IPS-20b (cell line): ENCODE data around the gene BFAR.
A peak's percentile ranks its signal among the peaks of the same experiment; 100 is the strongest.
"Not testable (repeated sequence)": the region's sequence is repeated elsewhere in the genome, so short reads cannot be mapped to it uniquely, and the experiment has no call there.

Source experiments
- H3K27ac ChIP-seq: one replicate; pipeline ENCODE4 v1.5.1; 2013; ENCODE audit warnings: low read length
- H3K27me3 ChIP-seq: 2 replicates; pipeline ENCODE4 v1.6.1; 2013; ENCODE audit warnings: mild to moderate bottlenecking, low read length, inconsistent platforms; ENCODE audit not compliant: insufficient read depth
- H3K36me3 ChIP-seq: 2 replicates; pipeline ENCODE4 v1.6.1; 2013; ENCODE audit warnings: low read depth, mild to moderate bottlenecking, inconsistent platforms, low read length, moderate library complexity; ENCODE audit not compliant: insufficient read depth
- H3K4me1 ChIP-seq: 2 replicates; pipeline ENCODE4 v1.6.1; 2013; ENCODE audit warnings: mild to moderate bottlenecking, control low read depth, inconsistent platforms, low read length, moderate library complexity; ENCODE audit not compliant: insufficient read depth
- H3K4me3 ChIP-seq: 2 replicates; pipeline ENCODE4 v1.5.1; 2013; ENCODE audit warnings: mild to moderate bottlenecking, low read length, inconsistent platforms
- H3K9ac ChIP-seq: 2 replicates; pipeline ENCODE4 v1.6.1; 2013; ENCODE audit warnings: low read depth, mild to moderate bottlenecking, inconsistent platforms, low read length, moderate library complexity
- H3K9me3 ChIP-seq: 2 replicates; pipeline ENCODE4 v1.6.1; 2013; ENCODE audit warnings: mild to moderate bottlenecking, low read depth, low read length, inconsistent platforms; ENCODE audit not compliant: insufficient read depth

Gene BFAR

DNA sequence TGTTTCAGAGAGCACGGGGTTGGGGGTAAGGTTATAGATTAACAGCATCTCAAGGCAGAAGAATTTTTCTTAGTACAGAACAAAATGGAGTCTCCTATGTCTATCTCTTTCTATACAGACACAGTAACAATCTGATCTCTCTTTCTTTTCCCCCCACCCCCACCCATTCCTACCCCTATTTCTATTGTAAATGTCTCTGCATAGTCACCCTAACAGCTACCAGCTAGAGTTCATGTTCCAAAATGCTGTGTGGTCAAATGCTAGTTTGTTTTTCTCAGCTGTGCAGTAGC is 4.1 kb downstream of the BFAR start:
- Histone ChIP-seq H3K9ac (peak overlapping the region; percentile 75), H3K36me3 (peaks cover 45% of the 10 kb centered on the region), H3K4me1 (peaks cover 40% of the 10 kb centered on the region), H3K4me3 (peak overlapping the region; percentile 50), H3K27ac (peak overlapping the region; percentile 41)
- not testable (repeated sequence) for H3K9me3 ChIP-seq, H3K27me3 ChIP-seq

DNA sequence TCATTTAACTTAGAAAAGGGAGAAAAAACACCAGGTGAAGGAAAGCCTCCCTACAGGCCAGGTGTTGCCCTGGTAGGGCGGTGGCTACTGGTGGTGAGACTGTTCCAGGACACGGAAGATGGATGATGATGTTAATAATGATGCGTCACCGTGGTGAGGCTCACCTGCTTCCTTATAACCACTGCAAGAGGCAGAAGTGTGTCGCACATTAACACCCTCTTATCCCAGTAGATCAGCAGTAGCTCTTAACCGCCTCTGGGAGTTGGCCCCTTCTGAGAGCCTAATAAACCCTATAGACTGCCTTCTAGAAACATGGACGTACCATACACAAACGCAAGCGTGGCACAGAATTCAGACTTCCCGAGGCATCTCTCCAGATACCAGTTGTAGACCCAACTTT is 7.8 kb downstream of the BFAR start:
- peaks cover 50% of the 10 kb centered on the region for H3K36me3 ChIP-seq
- peak overlapping the region; percentile 1; the same call in 1 of the 2 replicates for H3K9ac ChIP-seq
- peaks cover 30% of the 10 kb centered on the region for H3K4me1 ChIP-seq
- no peaks in the 10 kb centered on the region for H3K27me3 ChIP-seq
- H3K27ac ChIP-seq: peak overlapping the region; percentile 5
- no peak overlapping the region for H3K4me3 ChIP-seq
- no peaks in the 10 kb centered on the region for H3K9me3 ChIP-seq

DNA sequence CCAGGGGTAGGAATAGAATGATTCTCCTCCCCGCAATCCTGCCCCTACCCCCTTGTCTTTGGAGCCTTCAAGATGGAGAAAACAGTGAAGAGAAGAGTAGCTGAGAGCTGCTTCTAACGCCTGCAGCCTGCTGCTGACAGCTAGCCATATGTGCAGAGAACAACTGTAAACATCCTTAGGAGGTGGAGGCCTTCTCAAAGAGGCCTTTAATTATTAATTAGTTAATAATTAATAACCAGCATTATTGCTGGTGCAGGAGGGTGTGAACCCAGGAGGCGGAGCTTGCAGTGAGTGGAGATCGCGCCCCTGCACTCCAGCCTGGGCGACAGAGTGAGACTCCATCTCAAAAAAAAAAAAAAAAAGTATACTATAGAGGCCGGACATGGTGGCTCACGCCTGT is 8.5 kb downstream of the BFAR start:
- peak overlapping the region; percentile 1; the same call in 1 of the 2 replicates for H3K9ac ChIP-seq
- peak overlapping the region; percentile 5 for H3K27ac ChIP-seq
- no peaks in the 10 kb centered on the region for H3K27me3 ChIP-seq
- peaks cover 26% of the 10 kb centered on the region for H3K4me1 ChIP-seq
- H3K9me3 ChIP-seq: no peaks in the 10 kb centered on the region
- peaks cover 57% of the 10 kb centered on the region for H3K36me3 ChIP-seq
- no peak overlapping the region for H3K4me3 ChIP-seq

DNA sequence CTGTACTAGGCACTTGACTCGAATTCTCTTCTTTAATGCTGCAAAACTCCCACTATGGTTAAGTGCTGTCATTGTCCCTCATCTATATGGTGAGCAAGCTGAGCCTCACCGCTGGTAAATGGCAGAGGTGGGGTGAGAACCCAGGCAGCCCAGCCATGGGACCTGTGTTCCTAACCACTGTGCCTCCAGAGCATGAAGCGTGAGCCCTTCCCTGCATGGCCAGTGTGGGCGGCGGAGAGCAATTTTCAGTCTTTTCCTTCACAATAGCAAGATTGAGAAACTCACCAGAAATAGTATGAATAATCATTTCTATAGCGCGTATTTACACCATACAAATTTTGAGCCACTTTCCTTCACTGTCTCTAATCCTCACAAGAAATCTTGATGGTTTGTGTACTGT is 9.2 kb downstream of the BFAR start:
- Histone ChIP-seq H3K4me1 (peaks cover 25% of the 10 kb centered on the region), H3K36me3 (peaks cover 63% of the 10 kb centered on the region), H3K27me3 (no peaks in the 10 kb centered on the region), H3K4me3 (no peak overlapping the region), H3K9me3 (no peaks in the 10 kb centered on the region), H3K9ac (no peak overlapping the region), H3K27ac (no peak overlapping the region)

- H3K9ac ChIP-seq: no peak overlapping the region
- no peaks in the 10 kb centered on the region for H3K9me3 ChIP-seq
- H3K36me3 ChIP-seq: peaks cover 86% of the 10 kb centered on the region
- no peaks in the 10 kb centered on the region for H3K27me3 ChIP-seq
- H3K4me1 ChIP-seq: no peaks in the 10 kb centered on the region
- H3K27ac ChIP-seq: no peak overlapping the region
- no peak overlapping the region for H3K4me3 ChIP-seq
Observed at GRCh38 chr16:14649816-14650215, 17.1 kb downstream of the BFAR start.

DNA sequence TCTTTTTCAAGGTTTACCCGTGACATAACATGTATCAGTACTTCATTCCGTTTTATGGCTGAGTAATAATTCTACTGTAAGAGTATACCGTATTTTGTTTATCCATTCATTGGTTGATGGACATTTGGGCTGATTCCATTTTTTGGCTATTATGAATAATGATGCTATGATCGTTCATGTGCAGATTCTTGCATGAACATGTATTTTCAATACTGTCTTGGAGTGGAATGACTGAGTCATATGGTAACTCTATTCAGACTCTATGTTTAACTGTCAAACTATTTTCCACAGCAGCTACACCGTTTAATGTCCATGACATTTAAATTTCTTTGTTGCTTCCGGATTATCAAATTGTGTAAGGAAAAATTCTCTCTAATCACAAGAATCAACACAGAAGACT is 17.9 kb downstream of the BFAR start:
- Histone ChIP-seq H3K4me3 (no peak overlapping the region), H3K9ac (no peak overlapping the region), H3K9me3 (no peaks in the 10 kb centered on the region), H3K4me1 (no peaks in the 10 kb centered on the region), H3K36me3 (peaks cover 85% of the 10 kb centered on the region), H3K27ac (no peak overlapping the region), H3K27me3 (no peaks in the 10 kb centered on the region)

- H3K27ac ChIP-seq: no peak overlapping the region
- no peak overlapping the region for H3K4me3 ChIP-seq
- no peaks in the 10 kb centered on the region for H3K9me3 ChIP-seq
- no peak overlapping the region for H3K9ac ChIP-seq
- H3K27me3 ChIP-seq: no peaks in the 10 kb centered on the region
- no peaks in the 10 kb centered on the region for H3K4me1 ChIP-seq
- H3K36me3 ChIP-seq: peaks cover 85% of the 10 kb centered on the region
Observed at GRCh38 chr16:14652726-14653125, 20.0 kb downstream of the BFAR start.

GRCh38 chr16:14658063-14658462 is 25.3 kb downstream of the BFAR start:
- H3K27me3 ChIP-seq: no peaks in the 10 kb centered on the region
- no peak overlapping the region for H3K9ac ChIP-seq
- no peaks in the 10 kb centered on the region for H3K4me1 ChIP-seq
- no peak overlapping the region for H3K4me3 ChIP-seq
- H3K9me3 ChIP-seq: no peaks in the 10 kb centered on the region
- no peak overlapping the region for H3K27ac ChIP-seq
- peaks cover 79% of the 10 kb centered on the region for H3K36me3 ChIP-seq

GRCh38 chr16:14667347-14668266 is 34.9 kb downstream of the BFAR start:
- Histone ChIP-seq H3K4me3 (no peak overlapping the region), H3K9ac (no peak overlapping the region), H3K36me3 (peaks cover 62% of the 10 kb centered on the region), H3K4me1 (no peaks in the 10 kb centered on the region), H3K9me3 (no peaks in the 10 kb centered on the region), H3K27ac (no peak overlapping the region), H3K27me3 (no peaks in the 10 kb centered on the region)

GRCh38 chr16:14668556-14669223 is 35.9 kb downstream of the BFAR start:
- no peak overlapping the region for H3K4me3 ChIP-seq
- H3K4me1 ChIP-seq: no peaks in the 10 kb centered on the region
- no peak overlapping the region for H3K27ac ChIP-seq
- no peaks in the 10 kb centered on the region for H3K27me3 ChIP-seq
- H3K9me3 ChIP-seq: no peaks in the 10 kb centered on the region
- H3K9ac ChIP-seq: no peak overlapping the region
- peaks cover 53% of the 10 kb centered on the region for H3K36me3 ChIP-seq

DNA sequence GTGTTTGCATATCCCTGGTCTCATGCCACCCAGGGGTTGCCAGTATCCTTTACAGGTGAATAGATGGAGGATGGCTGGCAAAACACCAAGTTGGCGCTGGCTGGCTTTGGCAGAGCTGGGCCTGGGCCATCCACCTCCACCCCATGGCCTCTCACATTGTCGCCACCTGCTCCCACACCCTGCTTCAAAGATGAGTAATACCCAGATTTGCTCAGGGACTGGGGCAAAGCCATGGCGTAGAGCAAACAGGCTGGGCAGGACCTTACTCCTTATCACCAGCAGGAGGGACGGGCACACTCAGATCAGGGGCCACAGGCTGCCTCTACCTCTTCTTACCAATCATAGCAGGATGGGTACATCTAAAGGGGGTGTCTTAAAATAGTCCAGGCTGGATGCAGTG is 37.0 kb downstream of the BFAR start:
- peaks cover 42% of the 10 kb centered on the region for H3K36me3 ChIP-seq
- H3K27me3 ChIP-seq: no peaks in the 10 kb centered on the region
- H3K9me3 ChIP-seq: no peaks in the 10 kb centered on the region
- no peaks in the 10 kb centered on the region for H3K4me1 ChIP-seq
- H3K27ac ChIP-seq: no peak overlapping the region
- no peak overlapping the region for H3K9ac ChIP-seq
- H3K4me3 ChIP-seq: no peak overlapping the region

DNA sequence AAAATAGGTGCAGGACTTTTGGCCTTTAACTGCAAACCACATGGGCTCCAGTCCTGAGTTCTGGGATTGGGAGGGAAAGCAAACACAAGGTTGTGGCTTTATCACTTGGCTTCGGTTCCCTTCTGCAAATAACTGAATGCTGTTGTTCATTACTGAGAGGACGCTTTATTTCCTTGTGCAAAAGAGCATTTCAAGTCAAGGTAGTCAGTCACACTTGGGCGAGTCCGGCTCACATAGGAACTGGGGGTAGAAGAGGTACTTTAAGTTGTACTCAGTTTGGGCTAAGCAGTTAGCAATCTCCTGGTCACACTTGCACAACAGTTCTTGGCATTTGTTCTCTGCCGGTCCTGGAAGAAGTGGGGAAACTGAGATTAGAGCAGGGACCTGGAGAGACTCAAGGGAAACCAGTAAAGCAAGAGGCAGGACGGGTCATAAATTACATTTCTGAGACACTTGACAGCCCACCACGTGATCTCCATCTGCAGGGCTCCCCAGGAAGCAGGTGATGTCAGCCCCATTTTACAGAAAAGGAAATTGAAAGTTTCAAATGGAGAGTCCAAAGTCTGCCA is 39.7 kb downstream of the BFAR start:
- Histone ChIP-seq H3K9ac (no peak overlapping the region), H3K9me3 (no peaks in the 10 kb centered on the region), H3K4me3 (no peak overlapping the region), H3K36me3 (peaks cover 16% of the 10 kb centered on the region), H3K27ac (no peak overlapping the region), H3K27me3 (no peaks in the 10 kb centered on the region), H3K4me1 (no peaks in the 10 kb centered on the region)
